ENCODE measurements around the gene LGALS1.
"Not testable (repeated sequence)": the region's sequence is repeated elsewhere in the genome, so short reads cannot be mapped to it uniquely, and the experiment has no call there.

LGALS1 gene

DNA sequence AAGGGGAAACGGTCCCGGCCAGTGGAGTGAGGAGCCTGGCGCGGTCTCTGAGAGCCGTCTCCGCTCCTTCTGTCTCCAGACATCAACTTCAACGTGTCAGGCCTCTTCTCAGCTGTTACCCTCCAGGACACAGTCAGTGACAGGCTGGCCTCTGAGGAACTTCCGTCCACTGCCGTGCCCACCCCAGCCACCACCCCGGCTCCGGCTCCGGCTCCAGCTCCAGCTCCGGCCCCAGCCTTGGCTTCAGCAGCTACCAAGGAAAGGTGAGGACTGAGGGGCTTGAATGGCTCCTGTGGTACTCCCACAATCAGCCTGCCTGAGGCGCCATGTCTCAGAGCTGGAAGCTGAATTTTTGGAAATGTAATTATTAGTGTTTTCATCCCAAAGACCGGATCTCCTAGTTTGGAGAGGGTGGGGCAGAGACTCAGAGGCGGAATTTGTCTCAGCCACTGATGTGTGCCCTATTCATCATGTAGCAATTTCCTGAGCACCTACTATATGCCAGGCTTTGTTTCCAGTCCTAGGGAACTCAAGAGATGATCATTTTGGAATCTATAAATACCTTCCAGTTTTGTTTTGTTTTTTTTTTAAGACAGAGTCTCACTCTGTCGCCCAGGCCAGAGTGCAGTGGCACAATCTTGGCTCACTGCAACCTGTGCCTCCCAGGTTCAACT, 24.8 kb upstream of the LGALS1 start:
- Histone ChIP-seq H3K4me1 (ENCODE audit: control insufficient read depth, insufficient read depth, low read length, poor library complexity, severe bottlenecking) (no peaks in the 10 kb centered on the region), H3K4me3 (ENCODE audit: insufficient read depth, low read depth, low read length, poor library complexity, severe bottlenecking) (no peak overlapping the region), H3K36me3 (ENCODE audit: control insufficient read depth, insufficient read depth, low read length) (peaks cover 76% of the 10 kb centered on the region), H3K9me3 (ENCODE audit: control insufficient read depth, low read length) (no peaks in the 10 kb centered on the region), H3K27me3 (replicated peaks; ENCODE audit: control insufficient read depth, insufficient read depth, low read length, poor library complexity, severe bottlenecking) (no peaks in the 10 kb centered on the region), H3K27ac (ENCODE audit: insufficient read depth, low read length, poor library complexity, severe bottlenecking) (no peak overlapping the region)
- no peak for DNase-seq

DNA sequence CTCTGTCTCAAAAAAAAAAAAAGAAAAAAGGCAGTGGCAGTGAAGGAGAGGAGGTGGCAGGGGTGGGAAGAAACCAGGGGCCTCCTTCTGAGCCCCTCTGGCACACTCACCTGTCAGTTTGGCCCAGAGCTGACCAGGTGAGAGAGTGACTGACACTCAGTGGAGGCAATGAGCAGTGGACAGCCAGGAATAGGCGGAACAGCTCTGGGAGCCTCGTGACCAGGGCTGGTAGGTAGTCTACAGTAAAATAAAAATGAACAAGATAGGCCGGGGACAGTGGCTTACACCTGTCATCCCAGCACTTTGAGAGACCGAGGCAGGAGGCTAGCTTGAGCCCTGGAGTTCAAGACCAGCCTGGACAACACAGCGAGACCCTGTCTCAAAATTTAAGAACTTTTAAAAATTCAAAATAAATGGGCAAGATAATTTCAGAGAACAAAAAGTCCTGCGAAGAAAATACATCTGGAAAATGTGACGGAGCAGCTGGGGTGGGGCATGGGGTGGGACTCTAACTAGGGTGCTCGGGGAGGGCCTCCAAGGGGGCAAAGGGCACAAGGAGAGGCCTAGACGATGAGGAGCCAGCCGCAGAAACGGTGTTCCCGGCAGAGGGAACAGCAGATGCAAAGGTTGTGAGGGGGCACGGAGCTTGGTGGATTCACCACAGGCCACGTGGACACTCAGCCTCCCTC, 20.7 kb upstream of the LGALS1 start:
- no peak overlapping the region for H3K27ac ChIP-seq (ENCODE audit: insufficient read depth, low read length, poor library complexity, severe bottlenecking)

GRCh38 chr22:37655252-37655563, 20.2 kb upstream of the LGALS1 start:
- DNase-seq: no peak
- Histone ChIP-seq H3K27me3 (replicated peaks; ENCODE audit: control insufficient read depth, insufficient read depth, low read length, poor library complexity, severe bottlenecking) (no peaks in the 10 kb centered on the region), H3K4me1 (ENCODE audit: control insufficient read depth, insufficient read depth, low read length, poor library complexity, severe bottlenecking) (peaks cover 18% of the 10 kb centered on the region), H3K4me3 (ENCODE audit: insufficient read depth, low read depth, low read length, poor library complexity, severe bottlenecking) (no peak overlapping the region), H3K36me3 (ENCODE audit: control insufficient read depth, insufficient read depth, low read length) (peaks cover 35% of the 10 kb centered on the region), H3K27ac (ENCODE audit: insufficient read depth, low read length, poor library complexity, severe bottlenecking) (no peak overlapping the region), H3K9me3 (ENCODE audit: control insufficient read depth, low read length) (no peaks in the 10 kb centered on the region)

More for the DNA sequence above, 20.7 kb upstream of the LGALS1 start:
- Histone ChIP-seq H3K4me1 (ENCODE audit: control insufficient read depth, insufficient read depth, low read length, poor library complexity, severe bottlenecking) (peaks cover 13% of the 10 kb centered on the region), H3K9me3 (ENCODE audit: control insufficient read depth, low read length) (no peaks in the 10 kb centered on the region), H3K4me3 (ENCODE audit: insufficient read depth, low read depth, low read length, poor library complexity, severe bottlenecking) (no peak overlapping the region), H3K36me3 (ENCODE audit: control insufficient read depth, insufficient read depth, low read length) (peaks cover 40% of the 10 kb centered on the region), H3K27me3 (replicated peaks; ENCODE audit: control insufficient read depth, insufficient read depth, low read length, poor library complexity, severe bottlenecking) (no peaks in the 10 kb centered on the region)
- DNase-seq: no peak

DNA sequence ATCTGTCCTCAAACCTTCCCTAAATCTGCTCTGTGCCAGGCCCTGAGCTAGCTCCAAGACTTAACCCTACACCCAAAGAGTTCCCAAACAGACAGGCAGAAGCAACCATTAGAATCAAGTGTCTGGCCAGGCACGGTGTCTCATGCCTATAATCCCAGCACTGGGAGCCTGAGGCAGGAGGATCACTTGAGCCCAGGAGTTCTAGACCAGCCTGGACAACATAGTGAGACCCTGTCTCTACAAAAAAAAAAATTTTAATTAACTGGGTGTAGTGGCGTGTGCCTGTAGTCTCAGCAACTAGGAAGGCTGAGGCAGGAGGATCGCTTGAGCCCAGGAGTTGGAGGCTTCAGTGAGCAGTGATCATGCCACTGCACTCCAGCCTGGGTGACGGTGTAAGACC, 18.9 kb upstream of the LGALS1 start:
- H3K36me3 ChIP-seq (ENCODE audit: control insufficient read depth, insufficient read depth, low read length): peaks cover 21% of the 10 kb centered on the region
- DNase-seq; H3K27ac ChIP-seq (ENCODE audit: insufficient read depth, low read length, poor library complexity, severe bottlenecking); H3K9me3 ChIP-seq (ENCODE audit: control insufficient read depth, low read length); H3K4me3 ChIP-seq (ENCODE audit: insufficient read depth, low read depth, low read length, poor library complexity, severe bottlenecking); H3K27me3 ChIP-seq (replicated peaks; ENCODE audit: control insufficient read depth, insufficient read depth, low read length, poor library complexity, severe bottlenecking): not testable (repeated sequence)
- H3K4me1 ChIP-seq (ENCODE audit: control insufficient read depth, insufficient read depth, low read length, poor library complexity, severe bottlenecking): peaks cover 21% of the 10 kb centered on the region

- H3K9me3 ChIP-seq (ENCODE audit: control insufficient read depth, low read length): no peaks in the 10 kb centered on the region
- DNase-seq: no peak
- H3K36me3 ChIP-seq (ENCODE audit: control insufficient read depth, insufficient read depth, low read length): peaks cover 13% of the 10 kb centered on the region
- H3K4me1 ChIP-seq (ENCODE audit: control insufficient read depth, insufficient read depth, low read length, poor library complexity, severe bottlenecking): peaks cover 21% of the 10 kb centered on the region
- H3K4me3 ChIP-seq (ENCODE audit: insufficient read depth, low read depth, low read length, poor library complexity, severe bottlenecking): peak overlapping the region; percentile 4
- H3K27me3 ChIP-seq (replicated peaks; ENCODE audit: control insufficient read depth, insufficient read depth, low read length, poor library complexity, severe bottlenecking): no peaks in the 10 kb centered on the region
- peak overlapping the region; percentile 54 for H3K27ac ChIP-seq (ENCODE audit: insufficient read depth, low read length, poor library complexity, severe bottlenecking)
Observed at GRCh38 chr22:37657590-37658132, 17.8 kb upstream of the LGALS1 start.

DNA sequence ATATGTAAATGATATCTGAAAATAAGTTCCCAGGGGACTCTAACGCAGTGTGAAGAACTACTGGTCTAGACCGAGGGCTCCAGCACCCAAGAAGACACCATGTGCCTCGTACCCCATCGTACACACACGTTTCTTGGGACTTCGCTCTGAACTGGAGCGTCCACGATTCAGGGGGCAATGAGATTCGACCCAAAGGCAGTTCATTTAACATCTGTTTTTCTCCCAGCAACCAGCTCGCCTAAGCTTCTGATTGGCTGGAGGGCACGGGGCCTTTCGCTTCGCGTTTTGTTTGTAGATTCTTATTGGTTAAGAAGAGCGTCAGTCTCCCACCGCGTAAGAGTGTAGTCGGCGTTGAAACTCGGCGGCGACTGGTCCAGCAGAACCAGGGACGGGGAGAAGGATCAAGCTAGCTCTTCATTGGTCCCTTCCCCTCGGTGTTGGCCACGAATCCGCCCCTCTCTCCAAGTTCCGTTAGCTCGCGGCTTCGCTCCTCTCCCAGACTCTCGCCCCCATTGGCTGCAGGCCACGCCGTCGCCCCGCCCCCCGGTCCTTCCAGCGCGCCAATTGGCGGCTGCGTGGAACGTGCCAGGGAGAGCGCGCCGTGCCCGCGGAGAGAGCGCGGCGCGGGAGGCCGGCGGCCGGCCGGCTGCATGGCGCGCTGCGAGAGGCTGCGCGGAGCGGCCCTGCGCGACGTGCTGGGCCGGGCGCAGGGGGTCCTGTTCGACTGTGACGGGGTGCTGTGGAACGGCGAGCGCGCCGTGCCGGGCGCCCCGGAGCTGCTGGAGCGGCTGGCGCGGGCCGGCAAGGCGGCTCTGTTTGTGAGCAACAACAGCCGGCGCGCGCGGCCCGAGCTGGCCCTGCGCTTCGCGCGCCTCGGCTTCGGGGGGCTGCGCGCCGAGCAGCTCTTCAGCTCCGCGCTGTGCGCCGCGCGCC, 17.0 kb upstream of the LGALS1 start, which contains the start of gene PDXP:
Gene PDXP, plus strand, starts transcription at position 591 of the 933 bp plus-strand sequence. Its CDS starts 60 bp downstream, at position 651.
- Histone ChIP-seq H3K36me3 (ENCODE audit: control insufficient read depth, insufficient read depth, low read length) (peaks cover 7% of the 10 kb centered on the region), H3K4me3 (ENCODE audit: insufficient read depth, low read depth, low read length, poor library complexity, severe bottlenecking) (peak within 1 kb of the TSS; percentile 46), H3K27me3 (replicated peaks; ENCODE audit: control insufficient read depth, insufficient read depth, low read length, poor library complexity, severe bottlenecking) (no peaks in the 10 kb centered on the region), H3K27ac (ENCODE audit: insufficient read depth, low read length, poor library complexity, severe bottlenecking) (peak within 1 kb of the TSS; percentile 54), H3K9me3 (ENCODE audit: control insufficient read depth, low read length) (no peaks in the 10 kb centered on the region), H3K4me1 (ENCODE audit: control insufficient read depth, insufficient read depth, low read length, poor library complexity, severe bottlenecking) (peaks cover 21% of the 10 kb centered on the region)
- peak; percentile 95 to 96 (median 95) for DNase-seq

DNA sequence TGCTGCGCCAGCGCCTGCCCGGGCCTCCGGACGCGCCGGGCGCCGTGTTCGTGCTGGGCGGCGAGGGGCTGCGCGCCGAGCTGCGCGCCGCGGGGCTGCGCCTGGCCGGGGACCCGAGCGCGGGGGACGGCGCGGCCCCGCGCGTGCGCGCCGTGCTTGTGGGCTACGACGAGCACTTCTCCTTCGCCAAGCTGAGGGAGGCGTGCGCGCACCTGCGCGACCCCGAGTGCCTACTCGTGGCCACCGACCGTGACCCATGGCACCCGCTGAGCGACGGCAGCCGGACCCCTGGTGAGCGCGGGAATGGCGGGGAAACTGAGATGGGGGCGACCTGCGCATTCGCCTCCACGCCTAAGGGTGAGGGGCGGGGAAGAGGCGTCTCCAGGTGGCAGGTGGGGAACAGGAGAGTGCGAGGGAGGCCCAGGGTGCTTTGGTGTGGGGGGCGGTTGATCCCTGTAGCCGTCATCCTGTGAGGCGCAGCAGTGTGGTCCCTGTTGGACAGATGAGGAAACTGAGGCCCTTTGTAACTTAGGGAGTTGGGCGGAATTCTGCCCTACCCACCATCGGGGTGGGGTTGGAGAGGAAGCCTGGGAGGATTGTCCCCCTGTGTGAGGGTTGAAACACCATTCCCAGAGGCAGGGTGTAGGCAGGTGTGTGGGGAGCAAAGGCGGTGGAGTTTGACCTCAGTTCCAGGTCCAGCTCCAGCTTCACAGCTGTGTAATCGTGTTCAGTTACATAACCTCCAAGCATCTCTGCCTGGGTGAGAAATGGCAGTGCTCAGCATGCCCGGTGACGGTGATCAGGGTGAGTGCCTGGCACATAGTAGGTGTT, 16.2 kb upstream of the LGALS1 start:
- Histone ChIP-seq H3K36me3 (ENCODE audit: control insufficient read depth, insufficient read depth, low read length) (no peaks in the 10 kb centered on the region), H3K9me3 (ENCODE audit: control insufficient read depth, low read length) (no peaks in the 10 kb centered on the region), H3K27me3 (replicated peaks; ENCODE audit: control insufficient read depth, insufficient read depth, low read length, poor library complexity, severe bottlenecking) (no peaks in the 10 kb centered on the region), H3K4me1 (ENCODE audit: control insufficient read depth, insufficient read depth, low read length, poor library complexity, severe bottlenecking) (peaks cover 21% of the 10 kb centered on the region), H3K27ac (ENCODE audit: insufficient read depth, low read length, poor library complexity, severe bottlenecking) (no peak overlapping the region), H3K4me3 (ENCODE audit: insufficient read depth, low read depth, low read length, poor library complexity, severe bottlenecking) (peak overlapping the region; percentile 46)
- no peak for DNase-seq

GRCh38 chr22:37659897-37660708, 15.3 kb upstream of the LGALS1 start:
- no peaks in the 10 kb centered on the region for H3K9me3 ChIP-seq (ENCODE audit: control insufficient read depth, low read length)
- no peak overlapping the region for H3K4me3 ChIP-seq (ENCODE audit: insufficient read depth, low read depth, low read length, poor library complexity, severe bottlenecking)
- no peak overlapping the region for H3K27ac ChIP-seq (ENCODE audit: insufficient read depth, low read length, poor library complexity, severe bottlenecking)
- H3K36me3 ChIP-seq (ENCODE audit: control insufficient read depth, insufficient read depth, low read length): no peaks in the 10 kb centered on the region
- no peak for DNase-seq
- peaks cover 21% of the 10 kb centered on the region for H3K4me1 ChIP-seq (ENCODE audit: control insufficient read depth, insufficient read depth, low read length, poor library complexity, severe bottlenecking)
- no peaks in the 10 kb centered on the region for H3K27me3 ChIP-seq (replicated peaks; ENCODE audit: control insufficient read depth, insufficient read depth, low read length, poor library complexity, severe bottlenecking)

DNA sequence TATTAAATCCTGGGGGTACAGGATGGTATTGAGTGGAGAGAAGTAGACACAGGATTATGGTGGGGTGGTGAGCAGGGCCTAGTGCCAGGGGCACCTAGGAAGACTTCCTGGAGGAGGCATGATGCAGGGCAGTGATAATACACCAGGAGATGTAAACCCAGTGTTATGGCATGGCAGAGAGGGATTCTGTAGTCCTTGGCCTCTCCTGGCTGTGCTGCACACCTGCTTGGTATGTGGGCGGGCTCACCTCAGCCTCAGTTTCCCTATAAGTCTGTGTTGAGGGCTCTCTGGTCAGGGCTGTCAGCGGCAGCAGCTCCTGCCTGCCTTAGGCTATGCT, 14.8 kb upstream of the LGALS1 start:
- Histone ChIP-seq H3K27me3 (replicated peaks; ENCODE audit: control insufficient read depth, insufficient read depth, low read length, poor library complexity, severe bottlenecking) (no peaks in the 10 kb centered on the region), H3K36me3 (ENCODE audit: control insufficient read depth, insufficient read depth, low read length) (no peaks in the 10 kb centered on the region), H3K27ac (ENCODE audit: insufficient read depth, low read length, poor library complexity, severe bottlenecking) (no peak overlapping the region), H3K4me3 (ENCODE audit: insufficient read depth, low read depth, low read length, poor library complexity, severe bottlenecking) (no peak overlapping the region), H3K4me1 (ENCODE audit: control insufficient read depth, insufficient read depth, low read length, poor library complexity, severe bottlenecking) (peaks cover 21% of the 10 kb centered on the region), H3K9me3 (ENCODE audit: control insufficient read depth, low read length) (no peaks in the 10 kb centered on the region)
- DNase-seq: no peak

Measured in effector memory CD4-positive, alpha-beta T cell (primary cell).